CD4-positive, alpha-beta T cell treated with Interleukin-15 for 4 hours (primary cell): ENCODE data around the gene GOLGA8N.

ENCODE experiments used
- DNase-seq: peaks from one replicate; pipeline ENCODE4 v3.0.0-alpha.2; 2020; ENCODE audit warnings: low spot score

The GOLGA8N gene

GRCh38 chr15:32651229-32651837 lies 58.1 kb downstream of the GOLGA8N start:
- DNase-seq = peak; percentile 52

DNA sequence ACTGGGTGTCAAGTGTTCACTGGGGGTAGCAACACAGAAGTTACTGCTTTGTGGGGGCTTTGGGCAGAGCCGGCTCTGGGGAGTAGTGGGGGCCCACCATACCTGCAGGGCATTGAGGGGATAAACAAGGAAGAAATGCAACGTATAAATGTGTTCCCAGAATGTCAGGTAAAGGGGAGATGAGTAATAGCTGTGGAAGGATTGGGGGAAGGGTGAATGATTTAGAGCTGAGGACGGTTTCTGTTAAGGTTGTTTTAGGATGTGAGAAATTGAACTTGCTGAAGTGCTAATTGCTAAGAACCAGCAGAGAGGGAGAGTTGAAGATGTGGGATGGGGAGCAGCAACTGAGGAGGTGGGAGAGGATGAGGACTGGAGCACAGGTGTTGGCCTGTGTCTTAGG lies 58.9 kb downstream of the GOLGA8N start:
- DNase-seq = no peak

GRCh38 chr15:32656091-32656490 lies 62.8 kb downstream of the GOLGA8N start:
- no peak for DNase-seq

GRCh38 chr15:32656496-32656895 lies 63.2 kb downstream of the GOLGA8N start:
- no peak for DNase-seq
